ENCODE data around the gene RITA1. TPM values are rescaled to one million over a fixed set of nuclear protein-coding genes. Genes with fewer than 3 reads are reported as not detected.

Gene RITA1
- total RNA-seq, 1 donor: 27.6 TPM

GRCh38 chr12:113221997-113222729 is 36.6 kb downstream of the RITA1 start:
- TF ChIP-seq CTCF (IDR thresholded peaks at IDR 0.05; ENCODE audit: insufficient read depth, low read depth, low read length): no peak
- H3K4me3 ChIP-seq (ENCODE audit: low read depth, low read length): peak overlapping the region; percentile 93
- no peak for DNase-seq (ENCODE audit: low read depth)

- no peak for TF ChIP-seq CTCF (IDR thresholded peaks at IDR 0.05; ENCODE audit: insufficient read depth, low read depth, low read length)
- DNase-seq (ENCODE audit: low read depth): peak; percentile 99
- peak overlapping the region; percentile 93 for H3K4me3 ChIP-seq (ENCODE audit: low read depth, low read length)
These were observed 37.4 kb downstream of the RITA1 start for GRCh38 chr12:113222730-113223531.

GRCh38 chr12:113224955-113225354 is 39.4 kb downstream of the RITA1 start:
- H3K4me3 ChIP-seq (ENCODE audit: low read depth, low read length): no peak overlapping the region
- no peak for TF ChIP-seq CTCF (IDR thresholded peaks at IDR 0.05; ENCODE audit: insufficient read depth, low read depth, low read length)
- no peak for DNase-seq (ENCODE audit: low read depth)

- no peak overlapping the region for H3K4me3 ChIP-seq (ENCODE audit: low read depth, low read length)
- TF ChIP-seq CTCF (IDR thresholded peaks at IDR 0.05; ENCODE audit: insufficient read depth, low read depth, low read length): no peak
- no peak for DNase-seq (ENCODE audit: low read depth)
These were observed 41.4 kb downstream of the RITA1 start for GRCh38 chr12:113226696-113227568.

- TF ChIP-seq CTCF (IDR thresholded peaks at IDR 0.05; ENCODE audit: insufficient read depth, low read depth, low read length): no peak
- DNase-seq (ENCODE audit: low read depth): no peak
- no peak overlapping the region for H3K4me3 ChIP-seq (ENCODE audit: low read depth, low read length)
These were observed 42.3 kb downstream of the RITA1 start for GRCh38 chr12:113227686-113228391.
